GM12878 (cell line): ENCODE results near the gene FAM111B. TPM values are rescaled to one million over a fixed set of nuclear protein-coding genes. Genes with fewer than 3 reads are reported as not detected.

Experiments used
- ATAC-seq: fragments of 200-7000 bp; cut with Tn5 transposase; 3 replicates; pipeline ENCODE4 v1.9.1; 2020; ENCODE audit warnings: mild to moderate bottlenecking, moderate library complexity
- BruUV-seq: library from RNA; stranded (reverse); fragments of 400-500 nt; replicated peaks from 2 replicates; lab custom pipeline; 2021; lab: Mats Ljungman, UMichigan
- CTCF ChIA-PET: fragments of 300-600 bp; sonication (Branson Sonifier 250); formaldehyde crosslinking; extraction: SDS; loops from one replicate; lab custom pipeline; 2021; ENCODE audit warnings: inconsistent platforms; lab: Yijun Ruan, JAX
- POLR2A ChIA-PET: fragments of 350-600 bp; formaldehyde crosslinking; extraction: SDS; loops from one replicate; lab custom pipeline; 2021; ENCODE audit warnings: inconsistent platforms; lab: Charles Lee
- RAD21 ChIA-PET: fragments of 300-600 bp; sonication (Branson Sonifier 250); formaldehyde crosslinking; loops from one replicate; lab custom pipeline; 2023; ENCODE audit warnings: antibody characterized with exemption; ENCODE audit not compliant: unreplicated experiment; lab: Charles Lee
- SMC1A ChIA-PET: fragments of 300-600 bp; sonication (Branson Sonifier 250); formaldehyde crosslinking; loops from one replicate; lab custom pipeline; 2023; ENCODE audit not compliant: unreplicated experiment, uncharacterized antibody; lab: Charles Lee
- DNase-seq: peaks from one replicate; pipeline ENCODE4 v3.0.0-alpha.2; 2011; ENCODE audit warnings: low read depth, low spot score
- FAIRE-seq: peaks from 3 replicates; lab custom pipeline; 2011; peaks lifted over from hg19 to GRCh38; lab: Jason Lieb, UNC
- H2AFZ ChIP-seq: 2 replicates; pipeline ENCODE4 v1.6.0; 2011; ENCODE audit warnings: low read depth, low read length, control low read depth; ENCODE audit not compliant: control insufficient read depth
- H3K27ac ChIP-seq: 2 replicates; pipeline ENCODE4 v1.5.1; 2011; ENCODE audit warnings: control low read depth; ENCODE audit not compliant: control insufficient read depth, insufficient read depth
- H3K27me3 ChIP-seq, 2 experiments: replicated peaks in 1 of 2; 2 replicates each; pipeline versions ENCODE4 v1.6.0 to v1.6.1; 2011; ENCODE audit warnings: low read length in 1 of 2; ENCODE audit not compliant: control insufficient read depth in 2 of 2, insufficient read depth in 2 of 2
- H3K36me3 ChIP-seq, 2 experiments: 2 replicates each; pipeline ENCODE4 v1.5.1; 2011; ENCODE audit warnings: low read length in 1 of 2; ENCODE audit not compliant: control insufficient read depth in 2 of 2, insufficient read depth in 2 of 2
- H3K4me1 ChIP-seq: 2 replicates; pipeline ENCODE4 v1.6.1; 2011; ENCODE audit warnings: mild to moderate bottlenecking, low read length, moderate library complexity, mixed read lengths; ENCODE audit not compliant: control insufficient read depth, insufficient read depth
- H3K4me2 ChIP-seq: 2 replicates; pipeline ENCODE4 v1.6.0; 2011; ENCODE audit warnings: control low read depth; ENCODE audit not compliant: control insufficient read depth, insufficient read depth
- H3K4me3 ChIP-seq: fragments of 200-600 bp; sonication (generic); 2 replicates; pipeline ENCODE4 v1.5.1; 2016
- H3K79me2 ChIP-seq: 2 replicates; pipeline ENCODE4 v1.6.0; 2011; ENCODE audit warnings: low read length; ENCODE audit not compliant: control insufficient read depth, insufficient read depth
- H3K9ac ChIP-seq: 2 replicates; pipeline ENCODE4 v1.8.0; 2011; ENCODE audit warnings: low read length, control low read depth, mixed read lengths; ENCODE audit not compliant: control insufficient read depth, insufficient read depth
- H3K9me3 ChIP-seq: replicated peaks from 3 replicates; pipeline ENCODE4 v1.5.1; 2011; ENCODE audit warnings: mild to moderate bottlenecking, low read length; ENCODE audit not compliant: control insufficient read depth, insufficient read depth
- H4K20me1 ChIP-seq: 2 replicates; pipeline ENCODE4 v1.6.0; 2011; ENCODE audit not compliant: control insufficient read depth, insufficient read depth
- BCL11A ChIP-seq: IDR thresholded peaks from 2 replicates; pipeline ENCODE4 v1.6.1; 2011; ENCODE audit warnings: low read depth, low read length
- EP300 ChIP-seq, 2 experiments: fragments of 150-350 bp in 1 of 2; IDR thresholded peaks; 2 replicates each; pipeline ENCODE4 v1.6.1; 2011 to 2012; ENCODE audit warnings: low read depth in 2 of 2, low read length in 2 of 2, borderline replicate concordance in 1 of 2, improper control_type of control experiment in 1 of 2, inconsistent platforms in 1 of 2; ENCODE audit not compliant: control insufficient read depth in 1 of 2
- IRF4 ChIP-seq: IDR thresholded peaks from 2 replicates; pipeline ENCODE4 v1.6.1; 2011; ENCODE audit warnings: low read depth, low read length
- JUNB ChIP-seq: IDR thresholded peaks from 2 replicates; pipeline ENCODE4 v1.6.1; 2016; ENCODE audit warnings: antibody characterized with exemption, mild to moderate bottlenecking
- MTA2 ChIP-seq: fragments of 450-650 bp; IDR thresholded peaks from 2 replicates; pipeline ENCODE4 v1.6.1; 2016; ENCODE audit warnings: low read depth, mild to moderate bottlenecking, moderate library complexity
- MTA3 ChIP-seq: IDR thresholded peaks from 2 replicates; pipeline ENCODE4 v1.6.1; 2012; ENCODE audit warnings: low read length, inconsistent platforms, borderline replicate concordance
- NFIC ChIP-seq: IDR thresholded peaks from 2 replicates; pipeline ENCODE4 v1.6.1; 2012; ENCODE audit warnings: low read depth, mild to moderate bottlenecking, inconsistent platforms, low read length, moderate library complexity
- PAX5 ChIP-seq: IDR thresholded peaks from 2 replicates; pipeline ENCODE4 v1.6.1; 2011; ENCODE audit warnings: low read depth, low read length, borderline replicate concordance
- RCOR1 ChIP-seq: conservative IDR thresholded peaks from 2 replicates; pipeline ENCODE4 v1.6.1; 2012; ENCODE audit warnings: low read depth, low read length, improper control_type of control experiment
- RELB ChIP-seq: fragments of 450-650 bp; IDR thresholded peaks from 2 replicates; pipeline ENCODE4 v1.6.1; 2017; ENCODE audit warnings: low read depth, mild to moderate bottlenecking, moderate library complexity
- RUNX3 ChIP-seq: IDR thresholded peaks from 2 replicates; pipeline ENCODE4 v1.6.1; 2012; ENCODE audit warnings: low read length, inconsistent platforms
- SIN3A ChIP-seq: IDR thresholded peaks from 2 replicates; pipeline ENCODE4 v1.6.1; 2012; ENCODE audit warnings: low read depth, low read length, improper control_type of control experiment
- SIX5 ChIP-seq: IDR thresholded peaks from 2 replicates; pipeline ENCODE4 v1.6.1; 2011; ENCODE audit warnings: mild to moderate bottlenecking, low read depth, low read length, moderate library complexity; ENCODE audit not compliant: severe bottlenecking
- SMARCA5 ChIP-seq: fragments of 450-650 bp; IDR thresholded peaks from 2 replicates; pipeline ENCODE4 v1.6.1; 2017; ENCODE audit warnings: mild to moderate bottlenecking
- TCF12 ChIP-seq: IDR thresholded peaks from 2 replicates; pipeline ENCODE4 v1.6.1; 2011; ENCODE audit warnings: low read depth, mild to moderate bottlenecking, low read length
- TCF3 ChIP-seq: IDR thresholded peaks from 2 replicates; pipeline ENCODE4 v1.6.1; 2012; ENCODE audit warnings: low read depth, mild to moderate bottlenecking, low read length, borderline replicate concordance; ENCODE audit not compliant: insufficient read depth
- YBX1 ChIP-seq: fragments of 450-650 bp; IDR thresholded peaks from 2 replicates; pipeline ENCODE4 v1.6.1; 2016; ENCODE audit warnings: antibody characterized with exemption
- YY1 ChIP-seq: IDR thresholded peaks from 2 replicates; pipeline ENCODE4 v1.6.1; 2011; ENCODE audit warnings: low read depth, mild to moderate bottlenecking, low read length
- ZNF217 ChIP-seq: fragments of 450-650 bp; IDR thresholded peaks from 2 replicates; pipeline ENCODE4 v1.6.1; 2017; ENCODE audit warnings: antibody characterized with exemption, mild to moderate bottlenecking
- WGBS: methylation state at CpG from one replicate; pipeline ENCODE4 v1.1.6; 2016; ENCODE audit warnings: low lambda C conversion rate; ENCODE audit not compliant: insufficient replicate concordance, insufficient coverage; ENCODE audit errors: missing lambda C conversion rate; 5-methylcytosine and 5-hydroxymethylcytosine counted together
- in situ Hi-C: fragments of 300-500 bp; cut with MboI; formaldehyde crosslinking; loops from 9 replicates; pipeline ENCODE4 v1.14.3; 2018; ENCODE audit warnings: mixed read lengths
- intact Hi-C: fragments of 100-400 bp; cut with micrococcal nuclease; formaldehyde crosslinking; loops from one replicate; pipeline ENCODE4 v1.14.2; 2022; ENCODE audit not compliant: unreplicated experiment
- polyA plus RNA-seq, 11 experiments: library from polyadenylated mRNA; depleted of rRNA in 4 of 11; unstranded in 6 of 11; stranded (reverse) in 5 of 11; fragments of >200 nt; fragmentation: Nextera tagmentation in 4 of 11; fragmentation: Illumina TruSeq in 1 of 11; extraction: Ambion mirVana in 4 of 11; extraction: Trizol in 1 of 11; gene quantifications; 1 replicate in 1 of 11; 2 replicates in 10 of 11; pipeline versions ENCODE4 v1.2.1 to v1.2.3, GENCODE V29; 2011 to 2016; ENCODE audit warnings: inconsistent platforms in 2 of 11, missing spikeins in 2 of 11, low read depth in 1 of 11
- total RNA-seq, 4 experiments: library from RNA; depleted of rRNA in 3 of 4; stranded (reverse); fragments of >200 nt in 3 of 4; fragmentation: Illumina TruSeq in 1 of 4; extraction: Trizol in 1 of 4; gene quantifications; 2 replicates each; pipeline versions ENCODE4 v1.2.1 to v1.2.3, GENCODE V29; 2013 to 2021
- TF ChIP-seq, protein P1 (sequence below): fragments of 450-650 bp; IDR thresholded peaks from 2 replicates; pipeline ENCODE4 v1.6.1; 2017; ENCODE audit warnings: mild to moderate bottlenecking, low read depth, inconsistent platforms; ENCODE audit not compliant: poor library complexity, severe bottlenecking

Gene FAM111B
- total and polyA plus RNA-seq, 10 of the 15 experiments (the other 5 are each of a cell fraction or from before 2014, with no cell fraction given), result 35.9 to 97.2 (median 62.1) TPM

DNA sequence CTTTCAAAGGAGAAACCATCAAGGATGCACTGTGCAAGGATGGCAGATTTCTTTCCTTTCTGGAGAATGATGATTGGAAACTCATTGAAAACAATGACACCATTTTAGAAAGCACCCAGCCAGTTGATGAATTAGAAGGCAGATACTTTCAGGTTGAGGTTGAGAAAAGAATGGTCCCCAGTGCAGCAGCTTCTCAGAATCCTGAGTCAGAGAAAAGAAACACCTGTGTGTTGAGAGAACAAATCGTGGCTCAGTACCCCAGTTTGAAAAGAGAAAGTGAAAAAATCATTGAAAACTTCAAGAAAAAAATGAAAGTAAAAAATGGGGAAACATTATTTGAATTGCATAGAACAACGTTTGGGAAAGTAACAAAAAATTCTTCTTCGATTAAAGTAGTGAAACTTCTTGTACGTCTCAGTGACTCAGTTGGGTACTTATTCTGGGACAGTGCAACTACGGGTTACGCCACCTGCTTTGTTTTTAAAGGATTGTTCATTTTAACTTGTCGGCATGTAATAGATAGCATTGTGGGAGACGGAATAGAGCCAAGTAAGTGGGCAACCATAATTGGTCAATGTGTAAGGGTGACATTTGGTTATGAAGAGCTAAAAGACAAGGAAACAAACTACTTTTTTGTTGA lies 45.4 kb downstream of the FAM111B start:
- POLR2A ChIA-PET, result interaction anchor here (0.5 to 1.4 kb wide), 3 partner anchors 8 to 52 kb away, joined by 3 to 5 read pairs (median 3); no protein-coding TSS in a partner anchor
- H3K9me3 ChIP-seq, result no peaks in the 10 kb centered on the region
- DNase-seq (no peak), ATAC-seq (peak; percentile 91), FAIRE-seq (peak; percentile 77)
- peak overlapping the region; percentile 6 for H2AFZ ChIP-seq
- RAD21 ChIA-PET, result interaction anchor here (1.1 to 2.1 kb wide), 6 partner anchors 8 to 34 kb away, joined by 3 to 11 read pairs (median 3); partner anchors contain the start of gene FAM111A
- H3K27me3 ChIP-seq, result no peaks in the 10 kb centered on the region
- H3K4me3 ChIP-seq, result peak overlapping the region; percentile 44; the same call in 1 of the 2 replicates
- no peaks in the 10 kb centered on the region for H3K36me3 ChIP-seq
- intact Hi-C loops (loop anchor here (1.0 kb wide), 1 partner anchor 8 kb away; no protein-coding TSS in a partner anchor), in situ Hi-C loops (loop anchor here (10.0 kb wide), 1 partner anchor 498 kb away; no protein-coding TSS in a partner anchor)
- H3K9ac ChIP-seq, result peak overlapping the region; percentile 48; the same call in 1 of the 2 replicates
- H3K4me1 ChIP-seq, result peaks cover 28% of the 10 kb centered on the region
- CTCF ChIA-PET, result interaction anchor here (0.9 to 2.9 kb wide), 11 partner anchors 8 to 94 kb away, joined by 3 to 17 read pairs (median 7); partner anchors contain the start of genes DTX4, FAM111A and FAM111B
- H4K20me1 ChIP-seq, result no peaks in the 10 kb centered on the region
- no TSS peak for BruUV-seq
- SMC1A ChIA-PET, result interaction anchor here (1.0 to 2.8 kb wide), 10 partner anchors 10 to 70 kb away, joined by 3 to 17 read pairs (median 4); partner anchors contain the start of genes DTX4 and FAM111A
- peak overlapping the region; percentile 83 for H3K27ac ChIP-seq
- peak overlapping the region; percentile 84 for H3K4me2 ChIP-seq
- H3K79me2 ChIP-seq, result peaks cover 27% of the 10 kb centered on the region
- WGBS, result 13% methylated on average over 8 of the region's 8 CpGs
- TF ChIP-seq TCF12 (0 out of 2 replicates have a peak, but pooled peaks have one; percentile 51), TCF3 (0 out of 2 replicates have a peak, but pooled peaks have one; percentile 12), SMARCA5 (0 out of 2 replicates have a peak, but pooled peaks have one; percentile 31), EP300 (IDR thresholded peaks at IDR 0.05; ENCODE audit: borderline replicate concordance in 1 of 2, control insufficient read depth in 1 of 2, low read depth in 2 of 2, low read length in 2 of 2) (peak in 1 of 2 experiments; percentile 68; a peak in 1 of 4 replicates), PAX5 (peak; percentile 89), SIX5 (no peak), SIN3A (0 out of 2 replicates have a peak, but pooled peaks have one; percentile 35), RELB (no peak; the same call in 1 of the 2 replicates), ZNF217 (0 out of 2 replicates have a peak, but pooled peaks have one; percentile 31), NFIC (peak; percentile 12), BCL11A (no peak), JUNB (peak; percentile 54), MTA2 (peak; percentile 41; the same call in 1 of the 2 replicates), RUNX3 (no peak), YBX1 (no peak), IRF4 (peak; percentile 71; the same call in 1 of the 2 replicates), YY1 (0 out of 2 replicates have a peak, but pooled peaks have one; percentile 44), MTA3 (0 out of 2 replicates have a peak, but pooled peaks have one; percentile 4), RCOR1 (0 out of 2 replicates have a peak, but pooled peaks have one; percentile 40)
- TF ChIP-seq, protein P1, sequence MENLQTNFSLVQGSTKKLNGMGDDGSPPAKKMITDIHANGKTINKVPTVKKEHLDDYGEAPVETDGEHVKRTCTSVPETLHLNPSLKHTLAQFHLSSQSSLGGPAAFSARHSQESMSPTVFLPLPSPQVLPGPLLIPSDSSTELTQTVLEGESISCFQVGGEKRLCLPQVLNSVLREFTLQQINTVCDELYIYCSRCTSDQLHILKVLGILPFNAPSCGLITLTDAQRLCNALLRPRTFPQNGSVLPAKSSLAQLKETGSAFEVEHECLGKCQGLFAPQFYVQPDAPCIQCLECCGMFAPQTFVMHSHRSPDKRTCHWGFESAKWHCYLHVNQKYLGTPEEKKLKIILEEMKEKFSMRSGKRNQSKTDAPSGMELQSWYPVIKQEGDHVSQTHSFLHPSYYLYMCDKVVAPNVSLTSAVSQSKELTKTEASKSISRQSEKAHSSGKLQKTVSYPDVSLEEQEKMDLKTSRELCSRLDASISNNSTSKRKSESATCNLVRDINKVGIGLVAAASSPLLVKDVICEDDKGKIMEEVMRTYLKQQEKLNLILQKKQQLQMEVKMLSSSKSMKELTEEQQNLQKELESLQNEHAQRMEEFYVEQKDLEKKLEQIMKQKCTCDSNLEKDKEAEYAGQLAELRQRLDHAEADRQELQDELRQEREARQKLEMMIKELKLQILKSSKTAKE, result peak; percentile 54
